ENCODE measurements around the gene LRPPRC. TPM values are rescaled to one million over a fixed set of nuclear protein-coding genes. Genes with fewer than 3 reads are reported as not detected.

Gene LRPPRC
- polyA plus RNA-seq, 1 experiment = 24.9 TPM

DNA sequence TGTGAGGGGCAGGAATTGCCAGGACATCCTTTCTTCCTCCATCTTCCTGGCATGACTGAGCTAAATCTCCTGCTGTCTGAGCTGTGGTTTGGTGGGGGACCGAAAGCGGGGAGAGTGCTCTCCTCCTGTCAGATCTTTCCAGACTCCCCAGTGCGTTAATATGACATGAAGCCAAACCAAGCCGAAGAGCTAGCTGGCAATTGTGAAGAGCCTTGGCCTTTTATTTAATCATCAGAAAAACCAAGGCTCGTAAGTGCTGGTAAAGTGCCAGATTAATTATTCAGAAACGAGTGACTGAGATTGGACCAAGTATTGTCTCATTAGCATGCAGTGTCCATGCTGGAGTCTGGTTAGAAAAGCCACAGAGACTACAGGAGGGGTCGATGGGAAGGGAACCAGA lies 14.5 kb upstream of the LRPPRC start:
- TF ChIP-seq, protein P1, sequence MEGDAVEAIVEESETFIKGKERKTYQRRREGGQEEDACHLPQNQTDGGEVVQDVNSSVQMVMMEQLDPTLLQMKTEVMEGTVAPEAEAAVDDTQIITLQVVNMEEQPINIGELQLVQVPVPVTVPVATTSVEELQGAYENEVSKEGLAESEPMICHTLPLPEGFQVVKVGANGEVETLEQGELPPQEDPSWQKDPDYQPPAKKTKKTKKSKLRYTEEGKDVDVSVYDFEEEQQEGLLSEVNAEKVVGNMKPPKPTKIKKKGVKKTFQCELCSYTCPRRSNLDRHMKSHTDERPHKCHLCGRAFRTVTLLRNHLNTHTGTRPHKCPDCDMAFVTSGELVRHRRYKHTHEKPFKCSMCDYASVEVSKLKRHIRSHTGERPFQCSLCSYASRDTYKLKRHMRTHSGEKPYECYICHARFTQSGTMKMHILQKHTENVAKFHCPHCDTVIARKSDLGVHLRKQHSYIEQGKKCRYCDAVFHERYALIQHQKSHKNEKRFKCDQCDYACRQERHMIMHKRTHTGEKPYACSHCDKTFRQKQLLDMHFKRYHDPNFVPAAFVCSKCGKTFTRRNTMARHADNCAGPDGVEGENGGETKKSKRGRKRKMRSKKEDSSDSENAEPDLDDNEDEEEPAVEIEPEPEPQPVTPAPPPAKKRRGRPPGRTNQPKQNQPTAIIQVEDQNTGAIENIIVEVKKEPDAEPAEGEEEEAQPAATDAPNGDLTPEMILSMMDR (IDR thresholded peaks at IDR 0.05; ENCODE audit: insufficient read depth, low read depth, low read length) = no peak
- DNase-seq (ENCODE audit: low read depth) = no peak
- Histone ChIP-seq H3K36me3 (ENCODE audit: control insufficient read depth, insufficient read depth, low read length) (no peaks in the 10 kb centered on the region), H3K4me3 (ENCODE audit: low read depth, low read length) (no peak overlapping the region), H3K27me3 (ENCODE audit: control insufficient read depth, insufficient read depth, low read length) (peaks cover 5% of the 10 kb centered on the region)
- ChIA-PET POLR2A (no interaction called here), CTCF (interaction anchor here (1.0 kb wide), 1 partner anchor 9 kb away, joined by 3 read pairs; no protein-coding TSS in a partner anchor)

DNA sequence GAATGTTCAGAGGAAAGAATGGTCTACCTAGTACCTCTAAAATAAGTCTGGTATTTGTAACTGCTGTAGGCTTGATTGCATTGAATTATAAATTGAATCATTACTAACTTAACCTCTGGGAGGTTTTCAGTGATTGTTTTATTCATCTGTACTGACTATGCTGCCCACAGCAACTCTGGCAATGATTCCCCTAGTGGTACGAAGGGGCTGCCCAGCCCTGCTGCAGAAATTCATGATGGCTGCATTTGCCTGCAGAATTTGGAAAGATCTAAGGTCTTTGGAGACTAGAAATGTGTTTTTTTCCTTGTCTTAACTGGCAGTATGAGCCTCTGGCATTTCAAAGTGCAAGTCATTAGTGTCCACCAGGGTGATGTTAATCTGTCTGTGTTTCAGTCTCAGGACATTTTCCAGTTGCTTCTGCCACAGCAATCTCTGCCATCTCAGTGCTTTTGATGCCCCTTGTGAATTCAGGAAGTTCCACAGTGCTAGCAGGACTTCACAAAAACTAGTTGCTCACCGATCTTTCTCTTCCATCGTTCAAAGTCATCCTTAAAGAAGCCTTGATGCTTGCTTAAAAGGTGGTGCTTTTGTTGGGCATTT lies 13.4 kb upstream of the LRPPRC start:
- no peak for DNase-seq (ENCODE audit: low read depth)
- POLR2A ChIA-PET = no interaction called here
- peaks cover 5% of the 10 kb centered on the region for H3K27me3 ChIP-seq (ENCODE audit: control insufficient read depth, insufficient read depth, low read length)
- no peaks in the 10 kb centered on the region for H3K36me3 ChIP-seq (ENCODE audit: control insufficient read depth, insufficient read depth, low read length)
- no peak overlapping the region for H3K4me3 ChIP-seq (ENCODE audit: low read depth, low read length)
- TF ChIP-seq, protein P1 (IDR thresholded peaks at IDR 0.05; ENCODE audit: insufficient read depth, low read depth, low read length) = no peak
- CTCF ChIA-PET = no interaction called here

DNA sequence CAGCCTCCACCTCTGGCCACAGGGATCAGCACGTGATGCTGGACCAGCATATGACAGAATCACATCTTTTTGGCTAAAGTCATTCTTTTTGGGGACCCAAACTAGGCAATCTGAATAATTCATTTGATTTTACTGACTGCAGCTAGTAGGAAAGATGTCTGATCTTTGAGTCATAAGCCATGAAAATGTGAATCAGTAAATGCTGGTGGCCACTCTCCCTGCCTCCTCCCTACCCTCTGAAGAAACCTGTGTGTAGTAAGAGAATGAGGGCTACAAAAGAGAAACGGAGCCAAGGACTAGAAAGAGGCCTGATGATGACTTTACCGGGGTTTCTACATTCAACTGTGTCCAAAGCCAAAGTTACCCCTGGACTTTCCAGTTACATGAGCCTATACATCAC lies 10.1 kb upstream of the LRPPRC start:
- POLR2A ChIA-PET = no interaction called here
- Histone ChIP-seq H3K27me3 (ENCODE audit: control insufficient read depth, insufficient read depth, low read length) (peaks cover 6% of the 10 kb centered on the region), H3K36me3 (ENCODE audit: control insufficient read depth, insufficient read depth, low read length) (no peaks in the 10 kb centered on the region), H3K4me3 (ENCODE audit: low read depth, low read length) (no peak overlapping the region)
- TF ChIP-seq, protein P1 (IDR thresholded peaks at IDR 0.05; ENCODE audit: insufficient read depth, low read depth, low read length) = no peak
- DNase-seq (ENCODE audit: low read depth) = no peak
- CTCF ChIA-PET = interaction anchor here (0.6 kb wide), 1 partner anchor 21 kb away, joined by 3 read pairs; no protein-coding TSS in a partner anchor

DNA sequence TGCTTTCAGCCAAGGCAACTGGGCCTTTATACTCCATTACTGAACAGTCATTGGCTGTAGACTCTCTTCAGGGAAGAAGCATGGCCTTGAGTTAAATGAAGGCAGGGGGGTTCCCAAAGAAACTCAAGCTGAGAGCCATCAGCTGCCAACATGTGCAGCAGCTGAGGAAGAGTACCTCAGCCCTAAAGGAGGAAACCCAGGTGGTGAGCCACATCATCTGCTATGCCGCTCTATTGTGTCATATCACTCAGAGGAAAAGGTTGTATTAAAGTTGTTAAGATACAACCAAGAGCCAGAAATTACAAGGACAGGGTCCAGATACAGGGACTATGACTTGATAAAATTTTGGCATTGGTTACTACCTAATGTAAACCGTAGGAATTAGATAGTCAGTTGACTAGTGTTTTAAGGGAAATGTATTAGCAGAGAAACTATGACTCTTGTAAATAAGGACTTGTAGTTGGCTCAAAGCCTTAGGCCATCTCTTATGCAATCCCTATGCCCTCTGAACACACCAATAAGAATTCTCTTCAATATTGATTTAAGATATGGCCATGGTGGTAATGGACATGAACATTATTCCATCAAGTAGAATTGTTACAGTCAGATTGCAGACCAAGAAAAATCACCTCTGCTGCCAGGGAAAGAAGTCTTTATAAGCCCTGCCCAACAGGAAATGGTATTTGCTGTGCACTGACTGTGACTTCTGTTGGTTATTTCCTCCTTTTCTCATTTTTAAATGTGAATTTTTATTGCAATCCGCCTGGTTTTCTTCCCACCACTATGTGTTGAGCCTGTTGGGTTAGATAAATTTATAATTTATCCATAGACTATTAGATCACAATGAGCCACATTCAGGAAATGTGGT lies 9.2 kb upstream of the LRPPRC start:
- POLR2A ChIA-PET = no interaction called here
- CTCF ChIA-PET = no interaction called here
- Histone ChIP-seq H3K36me3 (ENCODE audit: control insufficient read depth, insufficient read depth, low read length) (no peaks in the 10 kb centered on the region), H3K27me3 (ENCODE audit: control insufficient read depth, insufficient read depth, low read length) (peaks cover 4% of the 10 kb centered on the region), H3K4me3 (ENCODE audit: low read depth, low read length) (no peak overlapping the region)
- DNase-seq (ENCODE audit: low read depth) = no peak
- TF ChIP-seq, protein P1 (IDR thresholded peaks at IDR 0.05; ENCODE audit: insufficient read depth, low read depth, low read length) = no peak

DNA sequence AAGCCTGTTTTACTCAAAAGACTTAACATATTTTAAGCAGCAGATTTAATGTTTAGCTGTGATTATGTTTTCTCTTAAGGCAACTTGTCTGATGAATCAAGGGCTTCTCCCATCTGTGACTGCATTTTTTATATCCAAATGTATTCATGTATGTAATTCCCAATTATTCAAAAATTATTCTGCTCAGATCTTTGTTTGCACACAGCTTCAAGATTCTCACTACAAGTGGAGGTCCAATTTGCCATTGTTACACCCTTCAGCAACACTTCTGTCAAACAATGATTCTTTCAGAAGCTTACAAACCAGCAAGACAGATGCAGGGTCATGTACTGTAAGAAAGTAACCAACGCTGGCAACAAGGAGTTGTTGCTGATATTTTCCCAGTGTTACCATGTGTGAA lies 5.9 kb upstream of the LRPPRC start:
- POLR2A ChIA-PET = no interaction called here
- TF ChIP-seq, protein P1 (IDR thresholded peaks at IDR 0.05; ENCODE audit: insufficient read depth, low read depth, low read length) = no peak
- no peak overlapping the region for H3K4me3 ChIP-seq (ENCODE audit: low read depth, low read length)
- no peak for DNase-seq (ENCODE audit: low read depth)
- no peaks in the 10 kb centered on the region for H3K36me3 ChIP-seq (ENCODE audit: control insufficient read depth, insufficient read depth, low read length)
- CTCF ChIA-PET = interaction anchor here (0.8 kb wide), 1 partner anchor 9 kb away, joined by 3 read pairs; no protein-coding TSS in a partner anchor
- H3K27me3 ChIP-seq (ENCODE audit: control insufficient read depth, insufficient read depth, low read length) = peaks cover 1% of the 10 kb centered on the region; the same call in 1 of the 2 replicates
